HepG2 (cell line): Measurements from ENCODE around the gene OPRD1. TPM values are rescaled to one million over a fixed set of nuclear protein-coding genes. Genes with fewer than 3 reads are reported as not detected.

Experiments used
- ATAC-seq: fragments of 200-7000 bp; cut with Tn5 transposase; 3 replicates; pipeline ENCODE4 v1.9.1; 2020; ENCODE audit warnings: mild to moderate bottlenecking, moderate library complexity
- BruUV-seq: library from RNA; stranded (reverse); fragments of 400-500 nt; replicated peaks from 2 replicates; lab custom pipeline; 2021; lab: Mats Ljungman, UMichigan
- CTCF ChIA-PET: fragments of 300-600 bp; formaldehyde crosslinking; extraction: SDS; loops from one replicate; lab custom pipeline; 2021; ENCODE audit warnings: low total read pairs, inconsistent platforms, low intra/inter-chr PET ratio; lab: Yijun Ruan, JAX
- POLR2A ChIA-PET: fragments of 350-600 bp; sonication (Branson Sonifier 250); formaldehyde crosslinking; loops from one replicate; lab custom pipeline; 2020; ENCODE audit warnings: antibody characterized with exemption, inconsistent platforms; lab: Yijun Ruan, JAX
- DNase-seq: peaks from one replicate; pipeline ENCODE4 v3.0.0-alpha.2; 2015; ENCODE audit warnings: low spot score
- FAIRE-seq: peaks from 3 replicates; lab custom pipeline; 2011; peaks lifted over from hg19 to GRCh38; lab: Jason Lieb, UNC
- H2AFZ ChIP-seq: one replicate; pipeline ENCODE4 v1.6.1; 2011; ENCODE audit warnings: low read length, inconsistent platforms
- H3K27ac ChIP-seq: fragments of 300-600 bp; 3 replicates; pipeline ENCODE4 v1.8.0; 2011; ENCODE audit warnings: mixed run types, mild to moderate bottlenecking, mixed read lengths, low read length, inconsistent platforms; ENCODE audit not compliant: insufficient read depth; ENCODE audit errors: extremely low read length
- H3K27me3 ChIP-seq, 2 experiments: fragments of 200-600 bp in 1 of 2; 2 replicates in 1 of 2; 3 replicates in 1 of 2; pipeline versions ENCODE4 v1.6.0 to v1.8.0; 2011; ENCODE audit warnings: low read length in 2 of 2, mild to moderate bottlenecking in 2 of 2, moderate library complexity in 2 of 2, inconsistent platforms in 1 of 2; ENCODE audit not compliant: insufficient read depth in 2 of 2, control insufficient read depth in 1 of 2
- H3K36me3 ChIP-seq, 2 experiments: fragments of 200-600 bp in 1 of 2; replicated peaks in 1 of 2; 2 replicates in 1 of 2; 3 replicates in 1 of 2; pipeline versions ENCODE4 v1.5.1 to v1.8.0; 2011; ENCODE audit warnings: low read length in 2 of 2, inconsistent platforms in 1 of 2; ENCODE audit not compliant: insufficient read depth in 2 of 2, control insufficient read depth in 1 of 2
- H3K4me1 ChIP-seq: 2 replicates; pipeline ENCODE4 v1.5.1; 2012; ENCODE audit warnings: low read length, inconsistent platforms; ENCODE audit not compliant: insufficient read depth
- H3K4me2 ChIP-seq: 2 replicates; pipeline ENCODE4 v1.6.0; 2011; ENCODE audit warnings: low read depth, low read length, inconsistent platforms
- H3K4me3 ChIP-seq, 3 experiments: fragments of 200-600 bp in 1 of 3; sonication (generic), shearing (Covaris generic) in 1 of 3; replicated peaks in 1 of 3; 2 replicates each; pipeline ENCODE4 v1.5.1; 2011 to 2016; ENCODE audit warnings: low read length in 3 of 3, inconsistent platforms in 2 of 3, low read depth in 2 of 3, mild to moderate bottlenecking in 2 of 3, control low read depth in 1 of 3, mixed read lengths in 1 of 3; ENCODE audit not compliant: insufficient read depth in 1 of 3
- H3K79me2 ChIP-seq: one replicate; pipeline ENCODE4 v1.6.1; 2011; ENCODE audit warnings: low read length, inconsistent platforms; ENCODE audit not compliant: insufficient read depth
- H3K9ac ChIP-seq: 2 replicates; pipeline ENCODE4 v1.6.0; 2011; ENCODE audit warnings: mild to moderate bottlenecking, low read depth, low read length, inconsistent platforms; ENCODE audit not compliant: insufficient read depth
- H3K9me3 ChIP-seq: 2 replicates; pipeline ENCODE4 v1.5.1; 2012; ENCODE audit warnings: mild to moderate bottlenecking, low read length
- H4K20me1 ChIP-seq: 2 replicates; pipeline ENCODE4 v1.6.0; 2011; ENCODE audit warnings: inconsistent platforms, mild to moderate bottlenecking, low read length, moderate library complexity; ENCODE audit not compliant: insufficient read depth
- CBX2 ChIP-seq, 2 experiments: fragments of 200-600 bp in 1 of 2; sonication (generic); formaldehyde crosslinking in 1 of 2; IDR thresholded peaks; 2 replicates each; pipeline versions ENCODE4 v1.7.0 to v1.8.1; 2018 to 2022; ENCODE audit warnings: low read depth in 2 of 2, low read length in 1 of 2, mild to moderate bottlenecking in 1 of 2, missing genetic modification reagents in 1 of 2
- HOMEZ ChIP-seq: IDR thresholded peaks from 2 replicates; pipeline ENCODE4 v1.6.1; 2016; ENCODE audit warnings: low read depth
- KDM3A ChIP-seq: IDR thresholded peaks from 2 replicates; pipeline ENCODE4 v1.6.1; 2018; ENCODE audit warnings: low read depth, missing compliant biosample characterization
- NFIB ChIP-seq: sonication (generic); formaldehyde crosslinking; IDR thresholded peaks from 2 replicates; pipeline ENCODE4 v1.9.0; 2021; ENCODE audit warnings: missing genetic modification reagents, mild to moderate bottlenecking, borderline replicate concordance
- POGZ ChIP-seq: sonication (generic); formaldehyde crosslinking; IDR thresholded peaks from 2 replicates; pipeline ENCODE4 v1.4.0; 2020; ENCODE audit warnings: mild to moderate bottlenecking, missing genetic modification reagents
- RERE ChIP-seq: IDR thresholded peaks from 2 replicates; pipeline ENCODE4 v1.6.1; 2016; ENCODE audit warnings: low read depth, missing genetic modification reagents, missing compliant biosample characterization
- ZNF33B ChIP-seq: sonication (generic); formaldehyde crosslinking; IDR thresholded peaks from 2 replicates; pipeline ENCODE4 v1.5.1; 2020; ENCODE audit warnings: mild to moderate bottlenecking, missing genetic modification reagents
- ZNF343 ChIP-seq: sonication (generic); formaldehyde crosslinking; IDR thresholded peaks from 2 replicates; pipeline ENCODE4 v1.4.0; 2020; ENCODE audit warnings: mild to moderate bottlenecking, missing genetic modification reagents
- ZNF431 ChIP-seq: sonication (generic); formaldehyde crosslinking; IDR thresholded peaks from 2 replicates; pipeline ENCODE4 v1.9.0; 2022; ENCODE audit warnings: missing genetic modification reagents, low read depth, mild to moderate bottlenecking, borderline replicate concordance
- ZNF574 ChIP-seq: sonication (generic); formaldehyde crosslinking; IDR thresholded peaks from 2 replicates; pipeline ENCODE4 v1.4.0; 2020; ENCODE audit warnings: missing genetic modification reagents
- ZNF629 ChIP-seq: sonication (generic); formaldehyde crosslinking; conservative IDR thresholded peaks from 2 replicates; pipeline ENCODE4 v1.5.0; 2020; ENCODE audit warnings: missing genetic modification reagents
- ZNF703 ChIP-seq: sonication (generic); formaldehyde crosslinking; IDR thresholded peaks from 2 replicates; pipeline ENCODE4 v1.5.1; 2020; ENCODE audit warnings: missing genetic modification reagents, mild to moderate bottlenecking, moderate library complexity, borderline replicate concordance
- ZNF839 ChIP-seq: sonication (generic); formaldehyde crosslinking; IDR thresholded peaks from 2 replicates; pipeline ENCODE4 v1.4.0; 2020; ENCODE audit warnings: missing genetic modification reagents, mild to moderate bottlenecking, borderline replicate concordance
- WGBS: methylation state at CpG from one replicate; pipeline ENCODE4 v1.1.6; 2017; ENCODE audit warnings: low lambda C conversion rate; 5-methylcytosine and 5-hydroxymethylcytosine counted together
- in situ Hi-C: cut with HindIII; loops from 2 replicates; pipeline ENCODE4 v1.10.0; 2017; ENCODE audit warnings: low pct_unique_long_range_greater_than_20kb; ENCODE audit not compliant: extremely low pct_ligation_motif_present
- intact Hi-C: fragments of 100-400 bp; cut with micrococcal nuclease; formaldehyde crosslinking; loops from one replicate; pipeline ENCODE4 v1.10.0; 2022; ENCODE audit not compliant: unreplicated experiment
- polyA plus RNA-seq, 8 experiments: library from polyadenylated mRNA; depleted of rRNA in 3 of 8; stranded (reverse) in 7 of 8; unstranded in 1 of 8; fragments of >200 nt; fragmentation: Illumina TruSeq in 4 of 8; extraction: Trizol in 4 of 8; gene quantifications; 2 replicates each; pipeline versions ENCODE4 v1.2.1 to v1.2.3, GENCODE V29; 2011 to 2016; ENCODE audit warnings: low read depth in 4 of 8, missing spikeins in 1 of 8, mixed read lengths in 1 of 8; ENCODE audit not compliant: insufficient read depth in 1 of 8
- total RNA-seq, 5 experiments: library from RNA; depleted of rRNA; stranded (reverse); fragments of >200 nt; fragmentation: Illumina TruSeq; extraction: Trizol; gene quantifications; 2 replicates each; pipeline ENCODE4 v1.2.3, GENCODE V29; 2016; ENCODE audit warnings: low read depth in 1 of 5

The OPRD1 gene
- total and polyA plus RNA-seq, 2 of the 13 experiments (the other 11 are each of a cell fraction or from before 2014, with no cell fraction given), result 0.02 to 0.03 TPM

- intact Hi-C loops (no loop called here), in situ Hi-C loops (no loop called here)
- Histone ChIP-seq H2AFZ (no peak overlapping the region), H3K4me3 (no peak overlapping the region), H3K4me1 (peaks cover 10% of the 10 kb centered on the region), H3K27ac (no peak overlapping the region), H3K4me2 (no peak overlapping the region), H3K79me2 (peaks cover 7% of the 10 kb centered on the region), H4K20me1 (no peaks in the 10 kb centered on the region; the same call in 1 of the 2 replicates), H3K9ac (no peak overlapping the region), H3K9me3 (no peaks in the 10 kb centered on the region), H3K36me3 (no peaks in the 10 kb centered on the region), H3K27me3 (no peaks in the 10 kb centered on the region; a peak in 1 of 5 replicates)
- CTCF ChIA-PET, result no interaction called here
- POLR2A ChIA-PET, result no interaction called here
- BruUV-seq, result no TSS peak
- no peak for FAIRE-seq
- 93% methylated on average over 7 of the region's 7 CpGs for WGBS
- DNase-seq, result no peak
- ATAC-seq, result no peak
- TF ChIP-seq ZNF431, result no peak
- no peak for TF ChIP-seq CBX2 (IDR thresholded peaks at IDR 0.05; ENCODE audit: low read depth, low read length)
- no peak for TF ChIP-seq CBX2 (CRISPR knock-in tag; IDR thresholded peaks at IDR 0.05; ENCODE audit: low read depth)
- TF ChIP-seq ZNF574, result no peak
- TF ChIP-seq KDM3A, result no peak
- TF ChIP-seq ZNF839 (CRISPR knock-in tag), result no peak
- no peak for TF ChIP-seq NFIB
- TF ChIP-seq ZNF703, result no peak
- TF ChIP-seq RERE (CRISPR knock-in tag), result no peak
- TF ChIP-seq HOMEZ, result no peak
- TF ChIP-seq ZNF343 (CRISPR knock-in tag), result no peak
- no peak for TF ChIP-seq ZNF33B
- no peak for TF ChIP-seq ZNF629 (CRISPR knock-in tag)
- no peak for TF ChIP-seq POGZ (CRISPR knock-in tag)
Measured at GRCh38 chr1:28910379-28911115, 98.6 kb downstream of the OPRD1 start.
